OCI-M2 (cell line): ENCODE measurements around the gene FOXK2.
A peak's percentile ranks its signal among the peaks of the same experiment; 100 is the strongest.
"Not testable (repeated sequence)": the region's sequence is repeated elsewhere in the genome, so short reads cannot be mapped to it uniquely, and the experiment has no call there.

Experiments
- DNase-seq: peaks from one replicate; lab custom pipeline; 2025; ENCODE audit not compliant: unreplicated experiment; lab: John Stamatoyannopoulos, UW

The FOXK2 gene

GRCh38 chr17:82494236-82495055, 25.1 kb upstream of the FOXK2 start:
- DNase-seq = peak; percentile 66

GRCh38 chr17:82495844-82496528, 23.5 kb upstream of the FOXK2 start:
- no peak for DNase-seq

DNA sequence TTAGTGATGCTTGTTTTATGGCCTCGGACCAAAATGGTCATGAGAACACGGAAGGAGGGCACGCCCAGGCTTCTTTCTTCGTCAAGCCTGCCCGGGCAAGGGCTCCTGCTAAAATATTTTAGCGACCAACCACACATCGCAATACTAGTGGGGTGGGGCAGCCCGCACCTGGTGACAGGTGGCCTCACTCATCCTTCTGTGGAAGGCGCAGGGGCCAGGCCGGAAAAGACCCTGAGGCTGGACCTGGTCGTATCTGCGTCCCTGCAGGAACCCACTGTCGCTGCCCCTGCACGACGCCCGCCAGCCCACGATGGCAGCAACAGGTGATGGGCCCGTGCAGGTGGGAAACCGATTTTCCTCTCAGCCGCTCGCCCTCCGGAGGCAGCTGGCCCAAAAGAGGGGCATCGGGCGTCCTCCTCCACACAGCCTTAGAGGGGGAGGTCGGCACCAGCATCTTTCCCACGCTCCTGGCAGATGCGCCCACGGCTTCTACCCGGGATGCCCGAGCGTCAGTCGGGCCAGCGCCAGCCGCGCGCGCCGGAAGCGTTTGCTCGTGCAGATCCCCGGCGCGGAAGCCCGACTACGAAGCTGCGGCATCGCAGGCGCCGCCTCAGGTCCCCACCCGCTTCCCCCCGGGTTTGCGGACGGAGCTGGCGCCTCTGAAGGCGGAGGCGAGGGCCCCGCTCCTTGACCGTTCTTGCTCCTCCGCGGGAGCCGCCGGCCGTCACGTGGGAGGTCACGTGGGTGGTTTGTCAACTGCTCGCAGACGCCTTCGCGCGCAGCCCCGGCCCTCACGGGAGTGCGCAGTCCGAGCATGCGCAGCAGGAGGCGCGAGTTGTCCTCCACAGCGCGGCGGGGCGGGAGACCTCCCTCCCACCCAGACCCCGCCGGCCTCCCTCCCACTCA, 22.8 kb upstream of the FOXK2 start:
- peak; percentile 30 for DNase-seq

DNA sequence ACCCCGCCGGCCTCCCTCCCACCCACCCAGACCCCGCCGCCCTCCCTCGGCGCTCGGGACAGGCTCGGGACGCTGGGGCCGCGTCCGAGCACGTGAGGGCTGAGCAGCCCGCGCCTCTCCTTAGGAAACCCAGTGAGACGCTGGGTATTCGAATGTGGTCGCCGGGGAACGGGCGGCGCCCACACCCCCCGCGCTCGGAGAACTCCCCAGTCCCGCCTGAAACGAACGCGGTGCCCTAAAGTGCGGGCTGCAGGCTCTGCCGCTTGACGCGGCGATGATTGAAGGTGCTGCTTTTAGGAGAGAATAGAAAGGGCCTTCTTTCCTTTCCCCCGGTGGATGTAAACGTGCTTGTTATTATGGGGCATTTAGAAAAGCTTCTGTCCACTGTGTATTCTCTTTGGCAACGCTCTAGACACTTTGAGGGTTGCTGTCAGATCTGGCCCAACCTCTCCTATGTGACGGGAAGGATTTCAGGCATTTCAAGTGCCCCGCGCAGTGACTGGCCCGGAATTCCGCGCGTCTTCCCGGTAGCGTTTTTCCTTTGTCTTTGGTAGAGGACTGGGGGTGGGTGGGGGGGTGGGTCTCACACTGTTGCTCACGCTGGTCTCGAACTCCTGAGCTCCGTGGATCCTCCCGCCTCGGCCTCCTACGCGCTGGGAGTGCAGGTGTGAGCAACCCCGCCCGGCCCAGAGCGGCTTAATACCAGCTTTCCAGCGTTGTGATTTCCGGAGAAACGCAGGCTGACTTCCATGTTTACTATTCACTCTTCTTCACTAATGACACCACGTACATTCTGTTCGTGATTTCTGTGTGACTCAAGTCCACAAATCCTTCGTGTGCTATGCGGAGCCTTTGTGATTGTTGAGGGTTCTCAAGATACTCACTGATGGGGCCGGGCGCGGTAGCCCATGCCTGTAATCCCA, 21.8 kb upstream of the FOXK2 start:
- no peak for DNase-seq

- no peak for DNase-seq
Observed at GRCh38 chr17:82502207-82502606, 17.3 kb upstream of the FOXK2 start.

DNA sequence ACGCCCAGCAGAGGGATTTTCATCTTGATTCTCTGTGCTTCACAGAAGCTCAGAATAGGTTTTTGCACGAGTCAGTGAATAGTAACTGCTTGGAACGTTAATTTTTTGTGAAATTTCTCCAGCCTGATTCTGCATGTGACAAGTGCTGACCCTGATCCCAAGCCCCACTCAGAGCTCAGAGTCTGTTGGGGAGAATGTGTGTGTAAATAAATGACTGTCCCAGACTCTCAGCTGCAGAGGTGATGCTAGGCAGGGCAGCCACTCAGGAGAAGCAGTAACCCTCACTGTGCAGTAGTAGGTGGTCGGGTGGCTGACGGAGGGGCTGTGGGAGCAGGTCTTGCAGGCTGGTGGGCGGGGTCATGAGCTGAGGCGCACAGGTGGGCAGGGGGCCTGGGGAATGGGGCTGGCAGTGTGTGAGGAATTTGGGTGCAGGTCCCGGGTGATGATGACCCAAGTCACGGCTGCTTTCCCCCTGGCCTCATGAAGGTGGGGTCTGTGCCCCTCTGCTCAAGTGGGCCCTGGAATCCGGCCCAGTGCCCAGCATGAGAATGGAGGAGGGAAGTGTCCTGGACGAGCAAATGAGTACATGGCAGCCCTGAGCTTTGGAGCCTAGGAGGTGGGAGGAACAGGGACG, 16.3 kb upstream of the FOXK2 start:
- DNase-seq = no peak

- no peak for DNase-seq
Observed at GRCh38 chr17:82503728-82504308, 15.7 kb upstream of the FOXK2 start.

DNA sequence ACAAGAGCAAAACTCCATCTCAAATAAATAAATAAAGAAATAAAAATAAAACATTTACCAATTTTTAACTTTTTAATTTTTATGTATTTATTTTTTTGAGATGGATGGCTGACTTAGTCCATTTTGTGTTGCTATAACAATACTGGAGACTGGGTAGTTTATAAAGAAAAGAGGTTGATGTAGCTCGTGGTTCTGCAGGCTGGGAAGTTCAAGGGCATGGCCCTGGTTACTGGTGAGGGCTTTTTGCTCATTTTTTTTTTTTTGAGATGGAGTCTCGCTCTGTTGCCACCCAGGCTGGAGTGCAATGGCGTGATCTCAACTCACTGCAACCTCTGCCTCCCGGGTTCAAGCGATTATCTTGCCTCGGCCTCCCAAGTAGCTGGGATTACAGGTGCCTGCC, 14.2 kb upstream of the FOXK2 start:
- no peak for DNase-seq

GRCh38 chr17:82506402-82506801, 13.1 kb upstream of the FOXK2 start:
- DNase-seq = not testable (repeated sequence)

- DNase-seq = no peak
Observed at GRCh38 chr17:82507631-82508175, 11.8 kb upstream of the FOXK2 start.

- not testable (repeated sequence) for DNase-seq
Observed at GRCh38 chr17:82511642-82512041, 7.9 kb upstream of the FOXK2 start.

- DNase-seq = not testable (repeated sequence)
Observed at GRCh38 chr17:82513864-82514263, 5.7 kb upstream of the FOXK2 start.

GRCh38 chr17:82517230-82517865, 2.2 kb upstream of the FOXK2 start:
- DNase-seq = no peak

GRCh38 chr17:82519971-82520903, 705 bp downstream of the FOXK2 start:
- no peak for DNase-seq

- no peak for DNase-seq
Observed at GRCh38 chr17:82524540-82524939, 5.0 kb downstream of the FOXK2 start.

DNA sequence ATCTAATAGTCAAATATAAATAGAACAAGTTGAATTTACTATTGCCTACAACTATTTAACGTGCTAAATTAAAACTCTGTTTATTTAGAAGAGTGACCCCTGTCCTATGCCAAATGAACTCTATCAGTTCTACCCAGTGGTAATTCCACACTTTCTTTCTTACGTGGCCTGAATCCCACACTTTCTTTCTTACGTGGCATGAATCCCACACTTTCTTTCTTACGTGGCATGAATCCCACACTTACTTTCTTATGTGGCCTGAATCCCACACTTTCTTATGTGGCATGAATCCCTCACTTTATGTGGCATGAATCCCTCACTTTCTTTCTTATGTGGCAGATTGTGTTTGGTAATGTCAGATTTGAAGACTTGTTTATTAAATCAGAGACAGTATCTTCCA, 6.2 kb downstream of the FOXK2 start:
- DNase-seq = no peak

DNA sequence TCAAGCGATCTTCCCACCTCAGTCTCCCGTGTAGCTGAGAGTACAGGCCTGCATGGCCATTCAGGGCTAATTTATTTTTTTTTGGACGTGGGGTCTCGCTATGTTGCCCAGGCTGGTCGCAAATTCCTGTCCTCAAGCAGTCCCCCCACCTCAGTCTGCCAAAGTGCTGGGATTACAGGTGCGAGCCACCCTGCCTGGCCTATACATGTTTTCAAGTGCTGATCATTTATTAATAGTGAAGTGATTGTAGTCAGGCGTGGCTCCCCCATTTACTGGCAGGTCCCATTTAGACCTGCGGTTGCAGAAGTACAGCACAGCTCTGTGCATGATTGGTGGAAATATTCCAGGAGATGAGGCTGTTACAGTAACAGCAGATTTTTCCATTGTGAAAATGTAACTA, 8.4 kb downstream of the FOXK2 start:
- no peak for DNase-seq
